GF-D8 (cell line): ENCODE measurements around the gene KRTAP22-1.

ENCODE experiments used
- DNase-seq: peaks from one replicate; lab custom pipeline; 2025; lab: John Stamatoyannopoulos, UW

KRTAP22-1 gene

GRCh38 chr21:30625449-30626165, 24.7 kb downstream of the KRTAP22-1 start:
- no peak for DNase-seq

GRCh38 chr21:30628109-30628508, 27.2 kb downstream of the KRTAP22-1 start:
- no peak for DNase-seq

GRCh38 chr21:30629200-30629599, 28.3 kb downstream of the KRTAP22-1 start:
- peak; percentile 9 for DNase-seq

GRCh38 chr21:30634906-30635305, 34.0 kb downstream of the KRTAP22-1 start, which contains the start of gene KRTAP20-2:
Gene KRTAP20-2, plus strand, starts transcription at chr21:30635206. Its CDS starts 58 bp downstream, at chr21:30635264.
- DNase-seq: no peak

- DNase-seq: no peak
These were observed 37.8 kb downstream of the KRTAP22-1 start for GRCh38 chr21:30638686-30639085.

- no peak for DNase-seq
These were observed 41.7 kb downstream of the KRTAP22-1 start, which contains the start of gene KRTAP20-3 for GRCh38 chr21:30642564-30642963. Gene KRTAP20-3, plus strand, starts transcription at chr21:30642864.

- no peak for DNase-seq
These were observed 46.1 kb downstream of the KRTAP22-1 start for GRCh38 chr21:30646904-30647414.
